Panc1 (cell line): ENCODE results near the gene CRHR2. TPM values are rescaled to one million over a fixed set of nuclear protein-coding genes. Genes with fewer than 3 reads are reported as not detected.
A peak's percentile ranks its signal among the peaks of the same experiment; 100 is the strongest.

Experiments
- ATAC-seq: fragments of 200-7000 bp; cut with Tn5 transposase; 2 replicates; pipeline ENCODE4 v1.9.1; 2020; ENCODE audit warnings: mild to moderate bottlenecking, moderate library complexity
- BruUV-seq: library from RNA; stranded (reverse); fragments of 400-500 nt; replicated peaks from 2 replicates; lab custom pipeline; 2021; lab: Mats Ljungman, UMichigan
- CTCF ChIA-PET: fragments of 300-600 bp; sonication (Branson Sonifier 250); formaldehyde crosslinking; loops from one replicate; lab custom pipeline; 2022; ENCODE audit warnings: antibody characterized with exemption; lab: Charles Lee
- POLR2A ChIA-PET: fragments of 300-600 bp; sonication (Branson Sonifier 250); formaldehyde crosslinking; loops from one replicate; lab custom pipeline; 2022; ENCODE audit warnings: antibody characterized with exemption; lab: Charles Lee
- DNase-seq: peaks from one replicate; pipeline ENCODE4 v3.0.0-alpha.2; 2010; ENCODE audit warnings: low read depth, low spot score
- H3K27ac ChIP-seq: 2 replicates; pipeline ENCODE4 v1.5.1; 2011; ENCODE audit warnings: mild to moderate bottlenecking, low read length, inconsistent platforms
- H3K27me3 ChIP-seq: fragments of 200-500 bp; sonication (Bioruptor generic); 2 replicates; pipeline ENCODE4 v1.6.0; 2014; ENCODE audit warnings: low read length, inconsistent platforms; ENCODE audit not compliant: control insufficient read depth, insufficient read depth
- H3K36me3 ChIP-seq: fragments of 200-500 bp; sonication (Bioruptor generic); 2 replicates; pipeline ENCODE4 v1.5.1; 2014; ENCODE audit warnings: inconsistent platforms, mild to moderate bottlenecking, low read length, moderate library complexity; ENCODE audit not compliant: control insufficient read depth, insufficient read depth
- H3K4me1 ChIP-seq: 2 replicates; pipeline ENCODE4 v1.5.1; 2011; ENCODE audit warnings: inconsistent platforms, mild to moderate bottlenecking, low read length, moderate library complexity; ENCODE audit not compliant: control insufficient read depth, insufficient read depth
- H3K4me3 ChIP-seq, 2 experiments: 2 replicates each; pipeline ENCODE4 v1.5.1; 2011 to 2012; ENCODE audit warnings: low read depth in 2 of 2, low read length in 2 of 2, mild to moderate bottlenecking in 2 of 2, inconsistent platforms in 1 of 2, moderate library complexity in 1 of 2
- H3K9me3 ChIP-seq: fragments of 200-500 bp; sonication (Bioruptor generic); 2 replicates; pipeline ENCODE4 v1.5.1; 2014; ENCODE audit warnings: low read depth, mild to moderate bottlenecking, inconsistent platforms, low read length, moderate library complexity; ENCODE audit not compliant: control insufficient read depth, insufficient read depth
- POLR2AphosphoS5 ChIP-seq: IDR thresholded peaks from 2 replicates; pipeline ENCODE4 v1.6.1; 2012; ENCODE audit warnings: mild to moderate bottlenecking, low read depth, low read length, moderate library complexity
- SIN3A ChIP-seq: IDR thresholded peaks from 2 replicates; pipeline ENCODE4 v1.6.1; 2012; ENCODE audit warnings: low read depth, mild to moderate bottlenecking, low read length, moderate library complexity, borderline replicate concordance; ENCODE audit not compliant: insufficient read depth
- TCF7L2 ChIP-seq: IDR thresholded peaks from 2 replicates; pipeline ENCODE4 v1.6.1; 2011; ENCODE audit warnings: mild to moderate bottlenecking, low read depth, low read length, inconsistent platforms
- in situ Hi-C: cut with HindIII; loops from 2 replicates; pipeline ENCODE4 v1.10.0; 2016; ENCODE audit warnings: low sequenced_read_pairs, low pct_unique_long_range_greater_than_20kb
- intact Hi-C: fragments of 100-400 bp; cut with micrococcal nuclease; formaldehyde crosslinking; loops from one replicate; pipeline ENCODE4 v1.10.0; 2022; ENCODE audit not compliant: unreplicated experiment
- total RNA-seq: library from RNA; stranded (reverse); gene quantifications from one replicate; pipeline ENCODE4 v1.2.1, GENCODE V29; 2021; ENCODE audit not compliant: unreplicated experiment
- TF ChIP-seq, protein P1 (sequence below): fragments of 450-650 bp; IDR thresholded peaks from 2 replicates; pipeline ENCODE4 v1.5.1; 2017; ENCODE audit warnings: mild to moderate bottlenecking
- TF ChIP-seq, protein P2 (sequence below), 2 experiments: IDR thresholded peaks; 2 replicates each; pipeline ENCODE4 v1.6.1; 2011 to 2012; ENCODE audit warnings: low read depth in 2 of 2, control low read depth in 1 of 2, low read length in 1 of 2, mild to moderate bottlenecking in 1 of 2, moderate library complexity in 1 of 2; ENCODE audit not compliant: insufficient read depth in 1 of 2

Gene CRHR2
- total RNA-seq, 1 experiment from 2014 or later: not detected

DNA sequence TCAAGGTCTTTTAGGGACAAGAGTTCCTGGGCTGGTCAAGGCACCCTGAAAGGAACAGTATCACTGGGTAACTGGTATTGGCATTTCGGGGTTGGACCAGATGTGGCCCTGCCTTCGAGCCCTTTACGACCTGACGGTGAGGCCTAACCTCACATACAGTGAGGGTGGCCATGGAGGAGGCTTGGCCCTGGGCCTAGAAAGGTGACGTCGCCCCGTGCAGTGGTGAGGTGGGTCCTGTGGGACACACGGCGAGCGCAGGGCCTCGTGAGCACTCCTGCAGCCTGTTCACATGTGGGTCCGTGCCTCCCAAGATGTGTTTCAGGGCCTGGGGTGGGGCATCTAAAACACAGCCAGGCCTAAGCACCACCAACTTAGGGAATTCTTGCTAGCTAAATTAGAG is 36.1 kb downstream of the CRHR2 start:
- POLR2A ChIA-PET: no interaction called here

DNA sequence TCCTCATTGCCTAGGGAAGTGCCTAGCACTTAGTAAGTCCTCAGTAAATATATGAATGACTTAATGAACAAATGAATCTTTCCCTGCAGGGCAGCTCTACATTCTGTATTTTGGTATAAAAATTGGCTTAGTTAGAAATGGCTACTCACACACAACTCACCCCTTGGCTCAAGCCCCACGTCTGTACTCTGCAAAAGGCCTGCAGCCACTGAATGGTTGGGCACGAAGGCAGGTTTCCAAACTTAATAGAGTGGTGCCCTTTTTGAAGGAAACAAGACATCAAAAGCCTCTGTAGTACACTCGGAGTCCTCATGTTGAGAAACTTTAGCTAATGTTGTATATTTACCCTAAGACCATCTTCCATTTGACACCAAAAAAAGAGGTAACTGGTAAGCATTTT is 36.6 kb downstream of the CRHR2 start:
- Histone ChIP-seq H3K36me3 (no peaks in the 10 kb centered on the region; the same call in 1 of the 2 replicates), H3K4me3 (no peak overlapping the region), H3K4me1 (no peaks in the 10 kb centered on the region), H3K9me3 (no peaks in the 10 kb centered on the region), H3K27me3 (no peaks in the 10 kb centered on the region), H3K27ac (no peak overlapping the region)
- BruUV-seq: no TSS peak
- intact Hi-C loops: no loop called here
- POLR2A ChIA-PET: no interaction called here
- CTCF ChIA-PET: no interaction called here
- TF ChIP-seq TCF7L2 (no peak), SIN3A (no peak), POLR2AphosphoS5 (no peak)
- TF ChIP-seq, protein P1, sequence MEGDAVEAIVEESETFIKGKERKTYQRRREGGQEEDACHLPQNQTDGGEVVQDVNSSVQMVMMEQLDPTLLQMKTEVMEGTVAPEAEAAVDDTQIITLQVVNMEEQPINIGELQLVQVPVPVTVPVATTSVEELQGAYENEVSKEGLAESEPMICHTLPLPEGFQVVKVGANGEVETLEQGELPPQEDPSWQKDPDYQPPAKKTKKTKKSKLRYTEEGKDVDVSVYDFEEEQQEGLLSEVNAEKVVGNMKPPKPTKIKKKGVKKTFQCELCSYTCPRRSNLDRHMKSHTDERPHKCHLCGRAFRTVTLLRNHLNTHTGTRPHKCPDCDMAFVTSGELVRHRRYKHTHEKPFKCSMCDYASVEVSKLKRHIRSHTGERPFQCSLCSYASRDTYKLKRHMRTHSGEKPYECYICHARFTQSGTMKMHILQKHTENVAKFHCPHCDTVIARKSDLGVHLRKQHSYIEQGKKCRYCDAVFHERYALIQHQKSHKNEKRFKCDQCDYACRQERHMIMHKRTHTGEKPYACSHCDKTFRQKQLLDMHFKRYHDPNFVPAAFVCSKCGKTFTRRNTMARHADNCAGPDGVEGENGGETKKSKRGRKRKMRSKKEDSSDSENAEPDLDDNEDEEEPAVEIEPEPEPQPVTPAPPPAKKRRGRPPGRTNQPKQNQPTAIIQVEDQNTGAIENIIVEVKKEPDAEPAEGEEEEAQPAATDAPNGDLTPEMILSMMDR: no peak
- TF ChIP-seq, protein P2, sequence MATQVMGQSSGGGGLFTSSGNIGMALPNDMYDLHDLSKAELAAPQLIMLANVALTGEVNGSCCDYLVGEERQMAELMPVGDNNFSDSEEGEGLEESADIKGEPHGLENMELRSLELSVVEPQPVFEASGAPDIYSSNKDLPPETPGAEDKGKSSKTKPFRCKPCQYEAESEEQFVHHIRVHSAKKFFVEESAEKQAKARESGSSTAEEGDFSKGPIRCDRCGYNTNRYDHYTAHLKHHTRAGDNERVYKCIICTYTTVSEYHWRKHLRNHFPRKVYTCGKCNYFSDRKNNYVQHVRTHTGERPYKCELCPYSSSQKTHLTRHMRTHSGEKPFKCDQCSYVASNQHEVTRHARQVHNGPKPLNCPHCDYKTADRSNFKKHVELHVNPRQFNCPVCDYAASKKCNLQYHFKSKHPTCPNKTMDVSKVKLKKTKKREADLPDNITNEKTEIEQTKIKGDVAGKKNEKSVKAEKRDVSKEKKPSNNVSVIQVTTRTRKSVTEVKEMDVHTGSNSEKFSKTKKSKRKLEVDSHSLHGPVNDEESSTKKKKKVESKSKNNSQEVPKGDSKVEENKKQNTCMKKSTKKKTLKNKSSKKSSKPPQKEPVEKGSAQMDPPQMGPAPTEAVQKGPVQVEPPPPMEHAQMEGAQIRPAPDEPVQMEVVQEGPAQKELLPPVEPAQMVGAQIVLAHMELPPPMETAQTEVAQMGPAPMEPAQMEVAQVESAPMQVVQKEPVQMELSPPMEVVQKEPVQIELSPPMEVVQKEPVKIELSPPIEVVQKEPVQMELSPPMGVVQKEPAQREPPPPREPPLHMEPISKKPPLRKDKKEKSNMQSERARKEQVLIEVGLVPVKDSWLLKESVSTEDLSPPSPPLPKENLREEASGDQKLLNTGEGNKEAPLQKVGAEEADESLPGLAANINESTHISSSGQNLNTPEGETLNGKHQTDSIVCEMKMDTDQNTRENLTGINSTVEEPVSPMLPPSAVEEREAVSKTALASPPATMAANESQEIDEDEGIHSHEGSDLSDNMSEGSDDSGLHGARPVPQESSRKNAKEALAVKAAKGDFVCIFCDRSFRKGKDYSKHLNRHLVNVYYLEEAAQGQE (IDR thresholded peaks at IDR 0.05; ENCODE audit: insufficient read depth in 1 of 2, low read depth in 2 of 2, low read length in 1 of 2): no peak
- DNase-seq (no peak), ATAC-seq (no peak)
- in situ Hi-C loops: no loop called here

More for the DNA sequence above, 36.1 kb downstream of the CRHR2 start:
- intact Hi-C loops (no loop called here), in situ Hi-C loops (no loop called here)
- H3K4me3 ChIP-seq: no peak overlapping the region
- no peaks in the 10 kb centered on the region; the same call in 1 of the 2 replicates for H3K36me3 ChIP-seq
- H3K4me1 ChIP-seq: no peaks in the 10 kb centered on the region
- no peak for DNase-seq
- H3K9me3 ChIP-seq: no peaks in the 10 kb centered on the region
- 0 out of 2 replicates have a peak, but pooled peaks have one; percentile 5 for ATAC-seq
- CTCF ChIA-PET: no interaction called here
- no peak overlapping the region for H3K27ac ChIP-seq
- H3K27me3 ChIP-seq: no peaks in the 10 kb centered on the region
- TF ChIP-seq TCF7L2: no peak
- TF ChIP-seq POLR2AphosphoS5: peak; percentile 44; the same call in 1 of the 2 replicates
- TF ChIP-seq, protein P2 (IDR thresholded peaks at IDR 0.05; ENCODE audit: insufficient read depth in 1 of 2, low read depth in 2 of 2, low read length in 1 of 2): no peak
- no TSS peak for BruUV-seq
